KG1 (cell line): ENCODE data around the gene EPHA4.

ENCODE experiments used
- DNase-seq: peaks from one replicate; lab custom pipeline; 2025; lab: John Stamatoyannopoulos, UW

Gene EPHA4

GRCh38 chr2:221442128-221442527, 130.0 kb downstream of the EPHA4 start:
- no peak for DNase-seq

GRCh38 chr2:221439761-221440479, 132.2 kb downstream of the EPHA4 start:
- no peak for DNase-seq

- DNase-seq: no peak
Observed at GRCh38 chr2:221437056-221437455, 135.0 kb downstream of the EPHA4 start.

GRCh38 chr2:221435171-221435570, 136.9 kb downstream of the EPHA4 start:
- DNase-seq: no peak

- no peak for DNase-seq
Observed at GRCh38 chr2:221434142-221434541, 138.0 kb downstream of the EPHA4 start.

- no peak for DNase-seq
Observed at GRCh38 chr2:221431477-221431876, 140.6 kb downstream of the EPHA4 start.

GRCh38 chr2:221429741-221430491, 142.2 kb downstream of the EPHA4 start:
- DNase-seq: no peak

- no peak for DNase-seq
Observed at GRCh38 chr2:221428896-221429295, 143.2 kb downstream of the EPHA4 start.

- no peak for DNase-seq
Observed at GRCh38 chr2:221426929-221427328, 145.2 kb downstream of the EPHA4 start.

- no peak for DNase-seq
Observed at GRCh38 chr2:221425891-221426290, 146.2 kb downstream of the EPHA4 start.

GRCh38 chr2:221425353-221425752, 146.8 kb downstream of the EPHA4 start:
- no peak for DNase-seq

GRCh38 chr2:221423210-221423804, 148.8 kb downstream of the EPHA4 start:
- no peak for DNase-seq

GRCh38 chr2:221422516-221423209, 149.4 kb downstream of the EPHA4 start:
- DNase-seq: no peak

- peak; percentile 27 for DNase-seq
Observed at GRCh38 chr2:221420245-221420644, 151.9 kb downstream of the EPHA4 start.

GRCh38 chr2:221415789-221416188, 156.3 kb downstream of the EPHA4 start:
- DNase-seq: no peak

GRCh38 chr2:221412978-221413377, 159.1 kb downstream of the EPHA4 start:
- no peak for DNase-seq

GRCh38 chr2:221410487-221410886, 161.6 kb downstream of the EPHA4 start:
- no peak for DNase-seq

- no peak for DNase-seq
Observed at GRCh38 chr2:221407765-221408164, 164.3 kb downstream of the EPHA4 start.

GRCh38 chr2:221405521-221405920, 166.6 kb downstream of the EPHA4 start:
- DNase-seq: no peak

GRCh38 chr2:221402072-221402471, 170.0 kb downstream of the EPHA4 start:
- DNase-seq: no peak

GRCh38 chr2:221400411-221400810, 171.7 kb downstream of the EPHA4 start:
- DNase-seq: no peak

- no peak for DNase-seq
Observed at GRCh38 chr2:221399183-221399582, 172.9 kb downstream of the EPHA4 start.

GRCh38 chr2:221397187-221397586, 174.9 kb downstream of the EPHA4 start:
- DNase-seq: no peak
